Measurements from ENCODE around the gene ERI2. TPM values are rescaled to one million over a fixed set of nuclear protein-coding genes. Genes with fewer than 3 reads are reported as not detected.

Gene ERI2
- total RNA-seq, 1 experiment from 2014 or later, result 16.9 TPM

DNA sequence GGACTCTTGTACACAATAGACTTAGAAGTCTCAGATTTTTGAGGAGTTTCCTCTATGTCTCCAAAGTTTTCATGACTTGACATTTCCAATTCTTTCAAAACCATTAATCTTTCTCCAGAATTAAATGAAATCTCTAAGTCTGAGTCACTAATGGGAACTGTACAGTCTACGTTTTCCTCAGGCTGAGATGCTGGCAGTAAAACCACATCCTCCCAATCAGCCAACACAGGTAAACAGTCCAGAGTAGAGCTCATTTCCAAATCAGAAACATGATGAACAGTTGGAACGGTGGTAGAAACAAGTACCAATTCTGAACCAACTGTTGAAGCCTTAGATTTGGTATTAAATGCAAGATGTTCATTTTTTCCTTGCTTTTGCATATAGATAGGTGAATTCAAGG, 7.9 kb downstream of the ERI2 start (continued):
- no peak for TF ChIP-seq JUN (CRISPR knock-in tag; IDR thresholded peaks at IDR 0.05)
- no peak for TF ChIP-seq TP53 (CRISPR knock-in tag; IDR thresholded peaks at IDR 0.05)
- no peak for TF ChIP-seq ZNF219 (CRISPR knock-in tag; IDR thresholded peaks at IDR 0.05; ENCODE audit: borderline replicate concordance)
- TF ChIP-seq, protein P1, sequence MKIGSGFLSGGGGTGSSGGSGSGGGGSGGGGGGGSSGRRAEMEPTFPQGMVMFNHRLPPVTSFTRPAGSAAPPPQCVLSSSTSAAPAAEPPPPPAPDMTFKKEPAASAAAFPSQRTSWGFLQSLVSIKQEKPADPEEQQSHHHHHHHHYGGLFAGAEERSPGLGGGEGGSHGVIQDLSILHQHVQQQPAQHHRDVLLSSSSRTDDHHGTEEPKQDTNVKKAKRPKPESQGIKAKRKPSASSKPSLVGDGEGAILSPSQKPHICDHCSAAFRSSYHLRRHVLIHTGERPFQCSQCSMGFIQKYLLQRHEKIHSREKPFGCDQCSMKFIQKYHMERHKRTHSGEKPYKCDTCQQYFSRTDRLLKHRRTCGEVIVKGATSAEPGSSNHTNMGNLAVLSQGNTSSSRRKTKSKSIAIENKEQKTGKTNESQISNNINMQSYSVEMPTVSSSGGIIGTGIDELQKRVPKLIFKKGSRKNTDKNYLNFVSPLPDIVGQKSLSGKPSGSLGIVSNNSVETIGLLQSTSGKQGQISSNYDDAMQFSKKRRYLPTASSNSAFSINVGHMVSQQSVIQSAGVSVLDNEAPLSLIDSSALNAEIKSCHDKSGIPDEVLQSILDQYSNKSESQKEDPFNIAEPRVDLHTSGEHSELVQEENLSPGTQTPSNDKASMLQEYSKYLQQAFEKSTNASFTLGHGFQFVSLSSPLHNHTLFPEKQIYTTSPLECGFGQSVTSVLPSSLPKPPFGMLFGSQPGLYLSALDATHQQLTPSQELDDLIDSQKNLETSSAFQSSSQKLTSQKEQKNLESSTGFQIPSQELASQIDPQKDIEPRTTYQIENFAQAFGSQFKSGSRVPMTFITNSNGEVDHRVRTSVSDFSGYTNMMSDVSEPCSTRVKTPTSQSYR (CRISPR knock-in tag; IDR thresholded peaks at IDR 0.05), result no peak
- no peak for TF ChIP-seq KAT7 (CRISPR knock-in tag; IDR thresholded peaks at IDR 0.05; ENCODE audit: borderline replicate concordance)
- TF ChIP-seq, protein P2, sequence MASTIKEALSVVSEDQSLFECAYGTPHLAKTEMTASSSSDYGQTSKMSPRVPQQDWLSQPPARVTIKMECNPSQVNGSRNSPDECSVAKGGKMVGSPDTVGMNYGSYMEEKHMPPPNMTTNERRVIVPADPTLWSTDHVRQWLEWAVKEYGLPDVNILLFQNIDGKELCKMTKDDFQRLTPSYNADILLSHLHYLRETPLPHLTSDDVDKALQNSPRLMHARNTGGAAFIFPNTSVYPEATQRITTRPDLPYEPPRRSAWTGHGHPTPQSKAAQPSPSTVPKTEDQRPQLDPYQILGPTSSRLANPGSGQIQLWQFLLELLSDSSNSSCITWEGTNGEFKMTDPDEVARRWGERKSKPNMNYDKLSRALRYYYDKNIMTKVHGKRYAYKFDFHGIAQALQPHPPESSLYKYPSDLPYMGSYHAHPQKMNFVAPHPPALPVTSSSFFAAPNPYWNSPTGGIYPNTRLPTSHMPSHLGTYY (CRISPR knock-in tag; IDR thresholded peaks at IDR 0.05), result no peak
- TF ChIP-seq GABPB1 (CRISPR knock-in tag; IDR thresholded peaks at IDR 0.05), result no peak

DNA sequence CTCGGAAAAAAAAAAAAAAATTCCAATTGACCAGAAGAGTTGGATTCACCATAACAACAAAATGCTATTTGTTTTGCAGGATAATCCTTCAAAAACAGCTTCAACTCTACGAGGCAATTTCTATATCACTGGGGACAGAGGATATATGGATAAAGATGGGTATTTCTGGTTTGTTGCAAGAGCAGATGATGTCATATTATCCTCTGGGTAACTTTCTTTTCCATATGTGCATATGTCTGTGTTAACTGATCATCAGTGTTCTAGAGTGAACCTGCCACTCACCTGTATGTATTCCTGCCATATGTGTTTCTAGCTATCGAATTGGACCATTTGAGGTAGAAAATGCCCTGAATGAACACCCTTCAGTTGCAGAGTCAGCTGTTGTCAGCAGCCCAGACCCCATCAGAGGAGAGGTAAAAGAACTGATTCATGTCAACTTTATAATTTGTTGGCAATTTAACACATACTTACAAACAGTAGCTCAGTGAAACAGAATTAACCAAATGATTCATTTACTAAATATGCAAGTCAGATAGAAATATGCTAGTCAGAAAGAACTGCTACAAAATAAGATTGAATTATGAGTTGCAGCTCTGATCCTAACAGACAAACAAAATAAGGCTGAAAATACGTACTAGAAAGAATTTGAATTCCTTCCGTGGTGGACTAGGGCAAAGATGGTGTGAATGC, 14.2 kb downstream of the ERI2 start:
- CTCF ChIA-PET, result interaction anchor here (1.6 to 1.8 kb wide), 2 partner anchors 15 to 17 kb away, joined by 4 to 5 read pairs; partner anchors contain the start of genes ERI2 and REXO5
- H3K27me3 Mint-ChIP-seq (ENCODE audit: low read depth), result no peaks in the 10 kb centered on the region
- no peaks in the 10 kb centered on the region for H3K9me3 Mint-ChIP-seq
- H3K4me3 Mint-ChIP-seq, result no peak overlapping the region
- DNase-seq (ENCODE audit: low spot score) (no peak), ATAC-seq (no peak)
- peaks cover 12% of the 10 kb centered on the region for H3K4me1 Mint-ChIP-seq
- H3K27ac Mint-ChIP-seq, result no peak overlapping the region
- H3K36me3 Mint-ChIP-seq, result no peaks in the 10 kb centered on the region
- POLR2A ChIA-PET, result interaction anchor here (0.9 kb wide), 1 partner anchor 15 kb away, joined by 4 read pairs; the partner anchor contains the start of genes ERI2 and REXO5
- TF ChIP-seq ATF6 (CRISPR knock-in tag; IDR thresholded peaks at IDR 0.05), result no peak
- TF ChIP-seq TP53 (CRISPR knock-in tag; IDR thresholded peaks at IDR 0.05), result no peak
- no peak for TF ChIP-seq PRRX2 (CRISPR knock-in tag; IDR thresholded peaks at IDR 0.05)
- TF ChIP-seq, protein P3, sequence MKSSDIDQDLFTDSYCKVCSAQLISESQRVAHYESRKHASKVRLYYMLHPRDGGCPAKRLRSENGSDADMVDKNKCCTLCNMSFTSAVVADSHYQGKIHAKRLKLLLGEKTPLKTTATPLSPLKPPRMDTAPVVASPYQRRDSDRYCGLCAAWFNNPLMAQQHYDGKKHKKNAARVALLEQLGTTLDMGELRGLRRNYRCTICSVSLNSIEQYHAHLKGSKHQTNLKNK (CRISPR knock-in tag; IDR thresholded peaks at IDR 0.05), result no peak
- no peak for TF ChIP-seq RORB (CRISPR knock-in tag; IDR thresholded peaks at IDR 0.05)
- TF ChIP-seq ZNF138 (CRISPR knock-in tag; conservative IDR thresholded peaks at IDR 0.05), result no peak
- no peak for TF ChIP-seq NR1H2 (CRISPR knock-in tag; IDR thresholded peaks at IDR 0.05)
- TF ChIP-seq, protein P4, sequence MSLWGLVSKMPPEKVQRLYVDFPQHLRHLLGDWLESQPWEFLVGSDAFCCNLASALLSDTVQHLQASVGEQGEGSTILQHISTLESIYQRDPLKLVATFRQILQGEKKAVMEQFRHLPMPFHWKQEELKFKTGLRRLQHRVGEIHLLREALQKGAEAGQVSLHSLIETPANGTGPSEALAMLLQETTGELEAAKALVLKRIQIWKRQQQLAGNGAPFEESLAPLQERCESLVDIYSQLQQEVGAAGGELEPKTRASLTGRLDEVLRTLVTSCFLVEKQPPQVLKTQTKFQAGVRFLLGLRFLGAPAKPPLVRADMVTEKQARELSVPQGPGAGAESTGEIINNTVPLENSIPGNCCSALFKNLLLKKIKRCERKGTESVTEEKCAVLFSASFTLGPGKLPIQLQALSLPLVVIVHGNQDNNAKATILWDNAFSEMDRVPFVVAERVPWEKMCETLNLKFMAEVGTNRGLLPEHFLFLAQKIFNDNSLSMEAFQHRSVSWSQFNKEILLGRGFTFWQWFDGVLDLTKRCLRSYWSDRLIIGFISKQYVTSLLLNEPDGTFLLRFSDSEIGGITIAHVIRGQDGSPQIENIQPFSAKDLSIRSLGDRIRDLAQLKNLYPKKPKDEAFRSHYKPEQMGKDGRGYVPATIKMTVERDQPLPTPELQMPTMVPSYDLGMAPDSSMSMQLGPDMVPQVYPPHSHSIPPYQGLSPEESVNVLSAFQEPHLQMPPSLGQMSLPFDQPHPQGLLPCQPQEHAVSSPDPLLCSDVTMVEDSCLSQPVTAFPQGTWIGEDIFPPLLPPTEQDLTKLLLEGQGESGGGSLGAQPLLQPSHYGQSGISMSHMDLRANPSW (CRISPR knock-in tag; conservative IDR thresholded peaks at IDR 0.05; ENCODE audit: low read depth), result no peak
- TF ChIP-seq ZBTB21 (CRISPR knock-in tag; IDR thresholded peaks at IDR 0.05; ENCODE audit: borderline replicate concordance), result no peak
- no peak for TF ChIP-seq ZSCAN18 (CRISPR knock-in tag; IDR thresholded peaks at IDR 0.05)
- no peak for TF ChIP-seq E2F1 (CRISPR knock-in tag; IDR thresholded peaks at IDR 0.05)
- no peak for TF ChIP-seq RELA (CRISPR knock-in tag; IDR thresholded peaks at IDR 0.05; ENCODE audit: borderline replicate concordance)
- TF ChIP-seq GRHL2 (CRISPR knock-in tag; IDR thresholded peaks at IDR 0.05; ENCODE audit: insufficient replicate concordance, severe bottlenecking), result no peak

All from WTC11 (cell line).